ENCODE data around the gene ELMO1. TPM values are rescaled to one million over a fixed set of nuclear protein-coding genes. Genes with fewer than 3 reads are reported as not detected.

ELMO1 gene
- total and polyA plus RNA-seq, 4 donors, result 6.7 to 51.5 (median 14.8) TPM

DNA sequence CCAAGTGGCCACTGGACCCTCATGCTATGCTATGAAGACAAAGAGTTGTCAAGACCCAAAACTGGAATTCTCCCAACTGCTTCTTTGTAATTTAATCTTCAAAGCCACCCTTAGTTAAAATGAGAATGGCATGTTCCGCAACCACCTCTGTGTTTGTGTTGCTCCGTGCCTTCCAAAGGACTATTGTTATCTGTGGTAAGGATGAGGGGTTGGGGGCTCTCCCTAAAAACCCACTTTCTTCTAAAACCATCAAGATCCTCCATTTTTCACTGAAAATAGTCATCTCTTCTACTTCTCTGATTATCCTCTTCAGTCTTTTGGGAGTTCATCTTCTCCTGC lies 502.3 kb downstream of the ELMO1 start:
- TF ChIP-seq, protein P1, sequence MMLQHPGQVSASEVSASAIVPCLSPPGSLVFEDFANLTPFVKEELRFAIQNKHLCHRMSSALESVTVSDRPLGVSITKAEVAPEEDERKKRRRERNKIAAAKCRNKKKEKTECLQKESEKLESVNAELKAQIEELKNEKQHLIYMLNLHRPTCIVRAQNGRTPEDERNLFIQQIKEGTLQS (IDR thresholded peaks at IDR 0.05), result no peak
- TF ChIP-seq NR2F2 (IDR thresholded peaks at IDR 0.05), result no peak
- no peak for TF ChIP-seq TAF1 (conservative IDR thresholded peaks at IDR 0.05)
- no peak for TF ChIP-seq HNF4A (conservative IDR thresholded peaks at IDR 0.05)
- TF ChIP-seq, protein P2, sequence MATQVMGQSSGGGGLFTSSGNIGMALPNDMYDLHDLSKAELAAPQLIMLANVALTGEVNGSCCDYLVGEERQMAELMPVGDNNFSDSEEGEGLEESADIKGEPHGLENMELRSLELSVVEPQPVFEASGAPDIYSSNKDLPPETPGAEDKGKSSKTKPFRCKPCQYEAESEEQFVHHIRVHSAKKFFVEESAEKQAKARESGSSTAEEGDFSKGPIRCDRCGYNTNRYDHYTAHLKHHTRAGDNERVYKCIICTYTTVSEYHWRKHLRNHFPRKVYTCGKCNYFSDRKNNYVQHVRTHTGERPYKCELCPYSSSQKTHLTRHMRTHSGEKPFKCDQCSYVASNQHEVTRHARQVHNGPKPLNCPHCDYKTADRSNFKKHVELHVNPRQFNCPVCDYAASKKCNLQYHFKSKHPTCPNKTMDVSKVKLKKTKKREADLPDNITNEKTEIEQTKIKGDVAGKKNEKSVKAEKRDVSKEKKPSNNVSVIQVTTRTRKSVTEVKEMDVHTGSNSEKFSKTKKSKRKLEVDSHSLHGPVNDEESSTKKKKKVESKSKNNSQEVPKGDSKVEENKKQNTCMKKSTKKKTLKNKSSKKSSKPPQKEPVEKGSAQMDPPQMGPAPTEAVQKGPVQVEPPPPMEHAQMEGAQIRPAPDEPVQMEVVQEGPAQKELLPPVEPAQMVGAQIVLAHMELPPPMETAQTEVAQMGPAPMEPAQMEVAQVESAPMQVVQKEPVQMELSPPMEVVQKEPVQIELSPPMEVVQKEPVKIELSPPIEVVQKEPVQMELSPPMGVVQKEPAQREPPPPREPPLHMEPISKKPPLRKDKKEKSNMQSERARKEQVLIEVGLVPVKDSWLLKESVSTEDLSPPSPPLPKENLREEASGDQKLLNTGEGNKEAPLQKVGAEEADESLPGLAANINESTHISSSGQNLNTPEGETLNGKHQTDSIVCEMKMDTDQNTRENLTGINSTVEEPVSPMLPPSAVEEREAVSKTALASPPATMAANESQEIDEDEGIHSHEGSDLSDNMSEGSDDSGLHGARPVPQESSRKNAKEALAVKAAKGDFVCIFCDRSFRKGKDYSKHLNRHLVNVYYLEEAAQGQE (IDR thresholded peaks at IDR 0.05), result no peak
- TF ChIP-seq FOXA1 (IDR thresholded peaks at IDR 0.05), result no peak
- no peak for TF ChIP-seq EGR1 (IDR thresholded peaks at IDR 0.05; ENCODE audit: low read depth in 2 of 2)
- TF ChIP-seq, protein P3, sequence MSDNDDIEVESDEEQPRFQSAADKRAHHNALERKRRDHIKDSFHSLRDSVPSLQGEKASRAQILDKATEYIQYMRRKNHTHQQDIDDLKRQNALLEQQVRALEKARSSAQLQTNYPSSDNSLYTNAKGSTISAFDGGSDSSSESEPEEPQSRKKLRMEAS (IDR thresholded peaks at IDR 0.05), result no peak
- no peak for TF ChIP-seq FOXA2 (IDR thresholded peaks at IDR 0.05)
- TF ChIP-seq HNF4G (IDR thresholded peaks at IDR 0.05), result no peak
- no peak for TF ChIP-seq RXRA (IDR thresholded peaks at IDR 0.05)
- TF ChIP-seq YY1 (IDR thresholded peaks at IDR 0.05), result no peak
- TF ChIP-seq, protein P4, sequence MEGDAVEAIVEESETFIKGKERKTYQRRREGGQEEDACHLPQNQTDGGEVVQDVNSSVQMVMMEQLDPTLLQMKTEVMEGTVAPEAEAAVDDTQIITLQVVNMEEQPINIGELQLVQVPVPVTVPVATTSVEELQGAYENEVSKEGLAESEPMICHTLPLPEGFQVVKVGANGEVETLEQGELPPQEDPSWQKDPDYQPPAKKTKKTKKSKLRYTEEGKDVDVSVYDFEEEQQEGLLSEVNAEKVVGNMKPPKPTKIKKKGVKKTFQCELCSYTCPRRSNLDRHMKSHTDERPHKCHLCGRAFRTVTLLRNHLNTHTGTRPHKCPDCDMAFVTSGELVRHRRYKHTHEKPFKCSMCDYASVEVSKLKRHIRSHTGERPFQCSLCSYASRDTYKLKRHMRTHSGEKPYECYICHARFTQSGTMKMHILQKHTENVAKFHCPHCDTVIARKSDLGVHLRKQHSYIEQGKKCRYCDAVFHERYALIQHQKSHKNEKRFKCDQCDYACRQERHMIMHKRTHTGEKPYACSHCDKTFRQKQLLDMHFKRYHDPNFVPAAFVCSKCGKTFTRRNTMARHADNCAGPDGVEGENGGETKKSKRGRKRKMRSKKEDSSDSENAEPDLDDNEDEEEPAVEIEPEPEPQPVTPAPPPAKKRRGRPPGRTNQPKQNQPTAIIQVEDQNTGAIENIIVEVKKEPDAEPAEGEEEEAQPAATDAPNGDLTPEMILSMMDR (IDR thresholded peaks at IDR 0.05; ENCODE audit: low read depth, low read length, missing input control), result no peak
- no peak for TF ChIP-seq SP1 (IDR thresholded peaks at IDR 0.05)
- no peak for TF ChIP-seq RAD21 (IDR thresholded peaks at IDR 0.05)
- H3K4me3 ChIP-seq (ENCODE audit: low read depth in 1 of 3, low read length in 3 of 3), result no peak overlapping the region
- H3K9ac ChIP-seq (ENCODE audit: low read depth in 1 of 2, low read length in 2 of 2), result no peak overlapping the region
- peaks cover 7 to 14% (median 9%) of the 10 kb centered on the region in 4 donors for H3K9me3 ChIP-seq (ENCODE audit: control insufficient read depth in 4 of 4, low read length in 3 of 4)
- 67% methylated on average over 2 of the region's 2 CpGs for WGBS
- H3K4me1 ChIP-seq (ENCODE audit: control insufficient read depth in 4 of 4, insufficient read depth in 4 of 4, low read length in 3 of 4), result peaks cover 9 to 30% (median 18%) of the 10 kb centered on the region in 4 donors
- DNase-seq (ENCODE audit: low spot score), result no peak
- H3K27me3 ChIP-seq (ENCODE audit: control insufficient read depth in 4 of 4, insufficient read depth in 4 of 4, low read length in 3 of 4), result no peaks in the 10 kb centered on the region
- H3K27ac ChIP-seq (ENCODE audit: low read depth in 1 of 2, low read length in 2 of 2), result no peak overlapping the region
- peaks cover 0 to 7% (median under 1%) of the 10 kb centered on the region in 4 donors for H3K36me3 ChIP-seq (ENCODE audit: control insufficient read depth in 4 of 4, insufficient read depth in 3 of 4, low read depth in 1 of 4, low read length in 3 of 4)

DNA sequence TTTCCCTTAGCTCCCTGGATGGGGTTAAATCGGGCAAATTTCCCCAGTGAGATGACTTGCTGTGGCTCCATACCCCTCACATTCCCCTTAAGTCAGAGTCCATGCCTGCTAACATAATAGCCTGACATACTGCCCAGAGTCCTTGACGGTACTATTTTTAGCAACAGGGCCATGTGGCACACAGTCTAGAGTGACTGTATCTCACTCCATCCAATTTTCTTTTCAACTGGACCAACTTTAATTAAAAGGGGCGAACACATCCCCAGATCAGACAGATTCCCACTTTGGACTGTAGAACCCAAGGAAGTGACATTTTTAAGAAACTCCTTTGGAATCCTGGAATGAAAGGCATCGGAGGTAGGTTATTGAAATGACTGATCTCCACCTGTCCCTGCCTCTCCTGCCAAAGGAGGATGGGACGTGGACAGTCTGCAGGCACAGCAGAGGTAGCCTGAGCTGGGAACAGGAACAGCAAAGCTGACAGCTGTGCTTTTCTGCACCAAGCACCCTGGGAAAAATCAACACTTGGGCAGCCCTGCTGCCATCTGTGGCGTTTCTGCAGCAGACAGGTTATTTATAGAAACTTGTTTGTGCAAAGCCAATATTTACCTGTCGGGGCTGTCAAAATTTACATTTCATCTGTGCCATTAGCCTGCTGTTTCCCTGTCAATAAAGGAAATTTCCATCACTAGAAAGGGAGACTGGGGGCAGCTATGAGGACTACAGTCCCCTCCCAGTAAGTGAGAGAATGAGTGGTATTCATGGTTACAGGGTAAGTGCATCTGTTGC lies 502.9 kb downstream of the ELMO1 start:
- Histone ChIP-seq H3K4me1 (ENCODE audit: control insufficient read depth in 4 of 4, insufficient read depth in 4 of 4, low read length in 3 of 4) (peaks cover 9 to 30% (median 18%) of the 10 kb centered on the region in 4 donors), H3K27me3 (ENCODE audit: control insufficient read depth in 4 of 4, insufficient read depth in 4 of 4, low read length in 3 of 4) (no peaks in the 10 kb centered on the region), H3K9ac (ENCODE audit: low read depth in 1 of 2, low read length in 2 of 2) (no peak overlapping the region), H3K4me3 (ENCODE audit: low read depth in 1 of 3, low read length in 3 of 3) (no peak overlapping the region), H3K36me3 (ENCODE audit: control insufficient read depth in 4 of 4, insufficient read depth in 3 of 4, low read depth in 1 of 4, low read length in 3 of 4) (peaks cover 0 to 7% (median under 1%) of the 10 kb centered on the region in 4 donors), H3K9me3 (ENCODE audit: control insufficient read depth in 4 of 4, low read length in 3 of 4) (peaks cover 7 to 14% (median 9%) of the 10 kb centered on the region in 4 donors), H3K27ac (ENCODE audit: low read depth in 1 of 2, low read length in 2 of 2) (no peak overlapping the region)
- DNase-seq (ENCODE audit: low spot score), result no peak
- 54% methylated on average over 7 of the region's 7 CpGs for WGBS
- TF ChIP-seq TAF1 (conservative IDR thresholded peaks at IDR 0.05) (no peak), JUND (IDR thresholded peaks at IDR 0.05) (no peak), YY1 (IDR thresholded peaks at IDR 0.05) (peak; percentile 40), FOXA2 (IDR thresholded peaks at IDR 0.05) (peak; percentile 89), HNF4A (conservative IDR thresholded peaks at IDR 0.05) (peak; percentile 30 to 40), RAD21 (IDR thresholded peaks at IDR 0.05) (peak; percentile 41 to 62), GABPA (IDR thresholded peaks at IDR 0.05 in 1 of 2, conservative IDR thresholded peaks at IDR 0.05 in 1 of 2) (no peak), EGR1 (IDR thresholded peaks at IDR 0.05; ENCODE audit: low read depth in 2 of 2) (peak in 1 of 2 donors; percentile 54), FOXA1 (IDR thresholded peaks at IDR 0.05) (peak; percentile 49), HNF4G (IDR thresholded peaks at IDR 0.05) (peak; percentile 40), SP1 (IDR thresholded peaks at IDR 0.05) (peak; percentile 72), NR2F2 (IDR thresholded peaks at IDR 0.05) (no peak), RXRA (IDR thresholded peaks at IDR 0.05) (peak; percentile 44 to 60)
- TF ChIP-seq, protein P4 (IDR thresholded peaks at IDR 0.05; ENCODE audit: low read depth, low read length, missing input control), result no peak
- TF ChIP-seq, protein P5, sequence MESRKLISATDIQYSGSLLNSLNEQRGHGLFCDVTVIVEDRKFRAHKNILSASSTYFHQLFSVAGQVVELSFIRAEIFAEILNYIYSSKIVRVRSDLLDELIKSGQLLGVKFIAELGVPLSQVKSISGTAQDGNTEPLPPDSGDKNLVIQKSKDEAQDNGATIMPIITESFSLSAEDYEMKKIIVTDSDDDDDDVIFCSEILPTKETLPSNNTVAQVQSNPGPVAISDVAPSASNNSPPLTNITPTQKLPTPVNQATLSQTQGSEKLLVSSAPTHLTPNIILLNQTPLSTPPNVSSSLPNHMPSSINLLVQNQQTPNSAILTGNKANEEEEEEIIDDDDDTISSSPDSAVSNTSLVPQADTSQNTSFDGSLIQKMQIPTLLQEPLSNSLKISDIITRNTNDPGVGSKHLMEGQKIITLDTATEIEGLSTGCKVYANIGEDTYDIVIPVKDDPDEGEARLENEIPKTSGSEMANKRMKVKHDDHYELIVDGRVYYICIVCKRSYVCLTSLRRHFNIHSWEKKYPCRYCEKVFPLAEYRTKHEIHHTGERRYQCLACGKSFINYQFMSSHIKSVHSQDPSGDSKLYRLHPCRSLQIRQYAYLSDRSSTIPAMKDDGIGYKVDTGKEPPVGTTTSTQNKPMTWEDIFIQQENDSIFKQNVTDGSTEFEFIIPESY (IDR thresholded peaks at IDR 0.05), result no peak
- TF ChIP-seq, protein P3 (IDR thresholded peaks at IDR 0.05), result peak; percentile 75
- TF ChIP-seq, protein P1 (IDR thresholded peaks at IDR 0.05), result no peak

Measured in liver (tissue), 9 donors.